Endothelial cell of umbilical vein (primary cell): ENCODE measurements around the gene CAMKMT. TPM values are rescaled to one million over a fixed set of nuclear protein-coding genes. Genes with fewer than 3 reads are reported as not detected.

Experiments
- BruUV-seq: library from RNA; stranded (reverse); fragments of 400-500 nt; replicated peaks from 2 replicates; lab custom pipeline; 2021; lab: Mats Ljungman, UMichigan
- CTCF ChIA-PET: fragments of 300-600, 350-600 bp; sonication (Branson Sonifier 250); formaldehyde crosslinking; loops from one replicate; lab custom pipeline; 2021; ENCODE audit warnings: antibody characterized with exemption, inconsistent platforms; lab: Charles Lee
- POLR2A ChIA-PET: fragments of 300-600, 350-600 bp; sonication (Branson Sonifier 250); formaldehyde crosslinking; loops from one replicate; lab custom pipeline; 2021; ENCODE audit warnings: antibody characterized with exemption, inconsistent platforms; lab: Charles Lee
- DNase-seq: peaks from one replicate; pipeline ENCODE4 v3.0.0-alpha.2; 2011; ENCODE audit warnings: low read depth, low spot score
- FAIRE-seq: peaks from 2 replicates; lab custom pipeline; 2011; peaks lifted over from hg19 to GRCh38; lab: Jason Lieb, UNC
- H2AFZ ChIP-seq: 2 replicates; pipeline ENCODE4 v1.6.0; 2012; ENCODE audit warnings: low read depth, low read length, control low read depth, inconsistent platforms
- H3K27ac ChIP-seq: 2 replicates; pipeline ENCODE4 v1.5.1; 2011; ENCODE audit warnings: low read depth, mild to moderate bottlenecking, control low read depth, low read length, moderate library complexity; ENCODE audit not compliant: insufficient read depth
- H3K27me3 ChIP-seq, 2 experiments: 2 replicates each; pipeline versions ENCODE4 v1.6.0 to v1.6.1; 2011; ENCODE audit warnings: low read length in 2 of 2, mixed read lengths in 1 of 2; ENCODE audit not compliant: control insufficient read depth in 2 of 2, insufficient read depth in 2 of 2
- H3K36me3 ChIP-seq, 2 experiments: 2 replicates in 1 of 2; 3 replicates in 1 of 2; pipeline ENCODE4 v1.5.1; 2011; ENCODE audit warnings: low read length in 2 of 2, mild to moderate bottlenecking in 1 of 2, moderate library complexity in 1 of 2; ENCODE audit not compliant: control insufficient read depth in 2 of 2, insufficient read depth in 2 of 2; ENCODE audit errors: extremely low read depth in 1 of 2
- H3K4me1 ChIP-seq: 3 replicates; pipeline ENCODE4 v1.5.1; 2011; ENCODE audit warnings: mild to moderate bottlenecking, low read length; ENCODE audit not compliant: control insufficient read depth, insufficient read depth; ENCODE audit errors: extremely low read depth
- H3K4me2 ChIP-seq: 2 replicates; pipeline ENCODE4 v1.6.1; 2011; ENCODE audit warnings: low read length, control low read depth, mixed read lengths; ENCODE audit not compliant: insufficient read depth
- H3K4me3 ChIP-seq, 3 experiments: fragments of 200-600 bp in 1 of 3; sonication (generic), shearing (Covaris generic) in 1 of 3; replicated peaks in 1 of 3; 2 replicates each; pipeline ENCODE4 v1.5.1; 2011 to 2016; ENCODE audit warnings: control low read depth in 3 of 3, low read length in 3 of 3, mild to moderate bottlenecking in 2 of 3, inconsistent platforms in 1 of 3, low read depth in 1 of 3, moderate library complexity in 1 of 3; ENCODE audit not compliant: insufficient read depth in 1 of 3
- H3K79me2 ChIP-seq: 2 replicates; pipeline ENCODE4 v1.6.0; 2012; ENCODE audit warnings: low read length, inconsistent platforms; ENCODE audit not compliant: control insufficient read depth, insufficient read depth
- H3K9ac ChIP-seq: replicated peaks from 2 replicates; pipeline ENCODE3; 2011; ENCODE audit warnings: low read length, control low read depth; ENCODE audit not compliant: insufficient read depth; ENCODE audit errors: extremely low read depth
- H3K9me1 ChIP-seq: replicated peaks from 3 replicates; pipeline ENCODE4 v1.6.0; 2011; ENCODE audit warnings: mild to moderate bottlenecking, low read length; ENCODE audit not compliant: control insufficient read depth, insufficient read depth; ENCODE audit errors: extremely low read depth
- H3K9me3 ChIP-seq: replicated peaks from 2 replicates; pipeline ENCODE4 v1.5.1; 2012; ENCODE audit warnings: low read length, inconsistent platforms; ENCODE audit not compliant: control insufficient read depth, insufficient read depth
- H4K20me1 ChIP-seq: replicated peaks from 2 replicates; pipeline ENCODE3; 2011; ENCODE audit warnings: mild to moderate bottlenecking, low read length; ENCODE audit not compliant: control insufficient read depth, insufficient read depth; ENCODE audit errors: extremely low read depth
- EZH2 ChIP-seq: IDR thresholded peaks from 2 replicates; pipeline ENCODE4 v1.6.1; 2012; ENCODE audit warnings: borderline replicate concordance, low read depth, mild to moderate bottlenecking, moderate library complexity, low read length, inconsistent platforms; ENCODE audit not compliant: severe bottlenecking
- FOS ChIP-seq: IDR thresholded peaks from 2 replicates; pipeline ENCODE4 v1.6.1; 2011; ENCODE audit warnings: mild to moderate bottlenecking, low read length, moderate library complexity, borderline replicate concordance; ENCODE audit not compliant: insufficient read depth
- GATA2 ChIP-seq: IDR thresholded peaks from 2 replicates; pipeline ENCODE4 v1.7.0; 2011; ENCODE audit warnings: low read depth, mild to moderate bottlenecking, moderate library complexity, mixed read lengths, low read length; ENCODE audit not compliant: insufficient read length, insufficient read depth
- MAX ChIP-seq: IDR thresholded peaks from 2 replicates; pipeline ENCODE4 v1.6.1; 2011; ENCODE audit not compliant: insufficient read depth, insufficient read length
- MYC ChIP-seq: IDR thresholded peaks from one replicate; pipeline ENCODE4 v1.6.1; 2011; ENCODE audit warnings: mild to moderate bottlenecking, low read depth, low read length
- POLR2A ChIP-seq: IDR thresholded peaks from 2 replicates; pipeline ENCODE4 v1.6.1; 2012; ENCODE audit warnings: low read depth, mild to moderate bottlenecking, control low read depth, low read length
- dilution Hi-C: fragments of 300-500 bp; cut with MboI; formaldehyde crosslinking; loops from one replicate; pipeline ENCODE4 v1.15.0; 2019; ENCODE audit warnings: low sequenced_read_pairs; ENCODE audit not compliant: extremely low pct_ligation_motif_present
- intact Hi-C: fragments of 100-400 bp; cut with micrococcal nuclease; formaldehyde crosslinking; loops from one replicate; pipeline ENCODE4 v1.10.0; 2022
- polyA plus RNA-seq, 4 experiments: library from polyadenylated mRNA; depleted of rRNA in 3 of 4; stranded (reverse) in 3 of 4; unstranded in 1 of 4; fragments of >200 nt; gene quantifications; 2 replicates each; pipeline versions ENCODE4 v1.2.1 to v1.2.3, GENCODE V29; 2011 to 2012; ENCODE audit warnings: missing spikeins in 1 of 4
- total RNA-seq: library from RNA; stranded (reverse); gene quantifications from 2 replicates; pipeline ENCODE4 v1.2.3, GENCODE V29; 2021
- TF ChIP-seq, protein P1 (sequence below), 2 donors: IDR thresholded peaks; 1 replicate in 1 of 2; 2 replicates in 1 of 2; pipeline ENCODE4 v1.5.1; 2011; ENCODE audit warnings: low read length in 2 of 2, mild to moderate bottlenecking in 2 of 2, moderate library complexity in 2 of 2, control low read depth in 1 of 2, inconsistent platforms in 1 of 2, low read depth in 1 of 2; ENCODE audit not compliant: insufficient read depth in 1 of 2; ENCODE audit errors: extremely low read depth in 1 of 2

The CAMKMT gene
- total and polyA plus RNA-seq, 2 donors (not counting 3 experiments of a cell fraction or from before 2014, with no cell fraction given) = 4.1 to 10.7 TPM

DNA sequence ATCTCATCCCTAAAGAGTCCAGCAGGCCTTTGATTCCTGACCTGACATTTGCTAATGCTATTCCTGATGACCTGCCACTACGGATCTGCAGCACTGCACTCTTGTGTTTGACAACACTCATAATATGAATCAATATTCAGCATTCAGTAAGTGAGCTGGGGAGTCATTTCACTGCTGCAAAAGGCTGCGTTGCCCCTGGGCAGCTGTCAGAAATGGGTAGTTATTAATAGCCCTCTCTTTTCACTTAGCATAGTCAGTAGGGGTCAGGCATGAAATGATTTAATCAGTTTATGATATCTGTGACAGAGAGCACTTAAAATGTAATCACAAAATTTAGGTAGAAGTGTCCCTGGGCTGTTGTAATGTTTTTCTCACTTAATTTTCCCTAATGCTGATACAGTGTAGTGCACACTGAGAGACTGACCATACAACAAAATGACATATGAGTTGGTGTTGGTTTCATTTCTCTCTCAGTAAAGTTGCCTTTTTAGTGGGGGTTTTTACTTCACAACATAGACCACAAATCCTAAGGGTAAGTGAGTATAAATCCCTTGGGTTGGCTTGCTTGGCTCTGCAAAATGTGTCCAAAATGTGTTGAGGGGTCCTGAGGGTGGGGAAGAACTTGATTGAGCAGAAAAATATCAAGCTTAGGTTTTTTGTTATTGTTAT lies 184.8 kb downstream of the CAMKMT start:
- POLR2A ChIA-PET = no interaction called here
- Histone ChIP-seq H3K4me2 (no peak overlapping the region), H3K27me3 (no peaks in the 10 kb centered on the region), H3K4me3 (no peak overlapping the region), H3K9me1 (no peaks in the 10 kb centered on the region), H3K36me3 (no peaks in the 10 kb centered on the region), H3K9me3 (no peaks in the 10 kb centered on the region), H4K20me1 (no peaks in the 10 kb centered on the region), H3K9ac (no peak overlapping the region), H3K4me1 (peaks cover 32% of the 10 kb centered on the region), H3K79me2 (no peaks in the 10 kb centered on the region), H3K27ac (no peak overlapping the region), H2AFZ (no peak overlapping the region)
- no peak for TF ChIP-seq MAX
- no peak for TF ChIP-seq POLR2A
- TF ChIP-seq MYC = no peak
- no peak for TF ChIP-seq FOS
- TF ChIP-seq EZH2 = no peak
- TF ChIP-seq, protein P1, sequence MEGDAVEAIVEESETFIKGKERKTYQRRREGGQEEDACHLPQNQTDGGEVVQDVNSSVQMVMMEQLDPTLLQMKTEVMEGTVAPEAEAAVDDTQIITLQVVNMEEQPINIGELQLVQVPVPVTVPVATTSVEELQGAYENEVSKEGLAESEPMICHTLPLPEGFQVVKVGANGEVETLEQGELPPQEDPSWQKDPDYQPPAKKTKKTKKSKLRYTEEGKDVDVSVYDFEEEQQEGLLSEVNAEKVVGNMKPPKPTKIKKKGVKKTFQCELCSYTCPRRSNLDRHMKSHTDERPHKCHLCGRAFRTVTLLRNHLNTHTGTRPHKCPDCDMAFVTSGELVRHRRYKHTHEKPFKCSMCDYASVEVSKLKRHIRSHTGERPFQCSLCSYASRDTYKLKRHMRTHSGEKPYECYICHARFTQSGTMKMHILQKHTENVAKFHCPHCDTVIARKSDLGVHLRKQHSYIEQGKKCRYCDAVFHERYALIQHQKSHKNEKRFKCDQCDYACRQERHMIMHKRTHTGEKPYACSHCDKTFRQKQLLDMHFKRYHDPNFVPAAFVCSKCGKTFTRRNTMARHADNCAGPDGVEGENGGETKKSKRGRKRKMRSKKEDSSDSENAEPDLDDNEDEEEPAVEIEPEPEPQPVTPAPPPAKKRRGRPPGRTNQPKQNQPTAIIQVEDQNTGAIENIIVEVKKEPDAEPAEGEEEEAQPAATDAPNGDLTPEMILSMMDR (IDR thresholded peaks at IDR 0.05; ENCODE audit: extremely low read depth in 1 of 2, insufficient read depth in 1 of 2, low read depth in 1 of 2, low read length in 2 of 2) = no peak
- TF ChIP-seq GATA2 = no peak
- intact Hi-C loops = no loop called here
- dilution Hi-C loops = no loop called here
- DNase-seq (no peak), FAIRE-seq (no peak)
- no TSS peak for BruUV-seq
- CTCF ChIA-PET = interaction anchor here (3.3 kb wide), 1 partner anchor 66 kb away, joined by 25 read pairs; no protein-coding TSS in a partner anchor
